Duodenal mucosa (tissue), 2 donors: ENCODE results near the gene BEND3.
"Not testable (repeated sequence)": the region's sequence is repeated elsewhere in the genome, so short reads cannot be mapped to it uniquely, and the experiment has no call there.

Experiments
- H3K27ac ChIP-seq: one replicate; pipeline ENCODE4 v1.7.0; 2013; ENCODE audit warnings: low read depth, low read length
- H3K27me3 ChIP-seq, 2 donors: one replicate each; pipeline ENCODE4 v1.7.0; 2013; ENCODE audit warnings: low read length in 2 of 2, control low read depth in 1 of 2; ENCODE audit not compliant: insufficient read depth in 2 of 2, control insufficient read depth in 1 of 2
- H3K36me3 ChIP-seq, 2 donors: one replicate each; pipeline ENCODE4 v1.7.0; 2013; ENCODE audit warnings: low read length in 2 of 2, control low read depth in 1 of 2; ENCODE audit not compliant: insufficient read depth in 2 of 2, control insufficient read depth in 1 of 2
- H3K4me1 ChIP-seq, 2 donors: one replicate each; pipeline ENCODE4 v1.7.0; 2013; ENCODE audit warnings: low read length in 2 of 2, control low read depth in 1 of 2; ENCODE audit not compliant: insufficient read depth in 2 of 2, control insufficient read depth in 1 of 2
- H3K4me3 ChIP-seq, 2 donors: one replicate each; pipeline ENCODE4 v1.7.0; 2013; ENCODE audit warnings: low read length in 2 of 2, low read depth in 1 of 2
- H3K9ac ChIP-seq, 2 donors: one replicate each; pipeline ENCODE4 v1.7.0; 2013; ENCODE audit warnings: low read length in 2 of 2, low read depth in 1 of 2
- H3K9me3 ChIP-seq, 2 donors: one replicate each; pipeline ENCODE4 v1.7.0; 2013; ENCODE audit warnings: low read length in 2 of 2, control low read depth in 1 of 2; ENCODE audit not compliant: control insufficient read depth in 1 of 2

BEND3 gene

GRCh38 chr6:107084459-107084858 lies 30.9 kb downstream of the BEND3 start:
- H3K9me3 ChIP-seq, H3K4me3 ChIP-seq, H3K36me3 ChIP-seq, H3K27me3 ChIP-seq, H3K27ac ChIP-seq, H3K9ac ChIP-seq, H3K4me1 ChIP-seq: not testable (repeated sequence)

DNA sequence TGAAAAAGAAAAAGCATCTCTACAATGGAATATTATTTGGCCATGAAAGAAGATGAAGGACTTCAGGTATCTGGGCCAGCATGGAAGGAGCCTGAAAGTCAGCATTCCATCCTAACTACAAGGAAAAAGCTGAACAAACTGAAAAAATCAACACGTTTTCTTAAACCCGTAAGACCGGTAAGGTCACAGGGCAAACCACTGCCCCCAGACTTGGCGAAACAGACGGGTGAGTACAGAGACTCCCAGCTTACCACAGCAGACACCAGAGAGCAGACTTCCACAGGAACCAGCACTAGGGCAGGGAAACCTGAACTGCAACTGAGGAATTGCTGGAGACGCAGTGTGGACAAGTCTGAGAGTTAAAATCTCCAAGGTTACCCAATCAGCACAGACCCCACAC lies 31.4 kb downstream of the BEND3 start:
- no peaks in the 10 kb centered on the region for H3K27me3 ChIP-seq
- no peak overlapping the region for H3K9ac ChIP-seq
- no peak overlapping the region for H3K4me3 ChIP-seq
- peaks cover 0 to 3% of the 10 kb centered on the region in 2 donors for H3K9me3 ChIP-seq
- peaks cover 0 to 5% of the 10 kb centered on the region in 2 donors for H3K36me3 ChIP-seq
- no peaks in the 10 kb centered on the region for H3K4me1 ChIP-seq
- H3K27ac ChIP-seq = no peak overlapping the region

DNA sequence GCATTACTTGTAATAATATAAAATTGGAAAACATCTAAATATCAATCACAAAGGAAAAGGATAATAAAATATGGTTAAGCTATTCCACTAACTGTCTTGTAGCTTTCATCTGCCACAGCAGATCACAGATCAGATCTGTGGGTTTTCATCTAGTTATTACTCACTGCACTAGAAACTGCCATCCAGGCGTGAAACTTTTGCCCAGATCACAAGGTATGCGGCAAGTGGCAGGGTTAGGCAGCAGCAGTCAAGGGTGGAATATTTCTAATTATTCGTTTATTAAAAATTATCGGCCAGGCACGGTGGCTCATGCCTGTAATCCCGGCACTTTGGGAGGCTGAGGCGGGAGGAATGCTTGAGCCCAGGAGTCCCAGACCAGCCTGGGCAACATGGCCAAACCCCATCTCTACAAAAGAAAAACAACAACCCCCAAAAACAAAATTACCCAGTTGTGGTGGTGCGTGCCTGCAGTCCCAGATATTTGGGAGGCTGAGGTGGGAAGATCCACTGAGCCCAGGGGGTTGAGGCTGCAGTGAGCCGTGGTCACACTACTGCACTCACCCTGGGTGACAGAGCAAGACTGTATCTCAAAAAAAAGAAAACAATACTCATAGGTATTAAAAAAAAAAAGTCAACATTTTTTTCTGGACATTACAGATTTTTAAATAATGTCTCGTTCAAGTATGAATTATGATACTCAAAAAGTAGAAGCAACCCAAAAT lies 32.1 kb downstream of the BEND3 start:
- peaks cover 0 to 3% of the 10 kb centered on the region in 2 donors for H3K9me3 ChIP-seq
- H3K27me3 ChIP-seq = no peaks in the 10 kb centered on the region
- no peak overlapping the region for H3K9ac ChIP-seq
- H3K4me1 ChIP-seq = no peaks in the 10 kb centered on the region
- H3K36me3 ChIP-seq = peaks cover 0 to 5% of the 10 kb centered on the region in 2 donors
- H3K4me3 ChIP-seq = no peak overlapping the region
- no peak overlapping the region for H3K27ac ChIP-seq

- H3K4me3 ChIP-seq = no peak overlapping the region
These were observed 33.3 kb downstream of the BEND3 start for GRCh38 chr6:107082045-107082444.

DNA sequence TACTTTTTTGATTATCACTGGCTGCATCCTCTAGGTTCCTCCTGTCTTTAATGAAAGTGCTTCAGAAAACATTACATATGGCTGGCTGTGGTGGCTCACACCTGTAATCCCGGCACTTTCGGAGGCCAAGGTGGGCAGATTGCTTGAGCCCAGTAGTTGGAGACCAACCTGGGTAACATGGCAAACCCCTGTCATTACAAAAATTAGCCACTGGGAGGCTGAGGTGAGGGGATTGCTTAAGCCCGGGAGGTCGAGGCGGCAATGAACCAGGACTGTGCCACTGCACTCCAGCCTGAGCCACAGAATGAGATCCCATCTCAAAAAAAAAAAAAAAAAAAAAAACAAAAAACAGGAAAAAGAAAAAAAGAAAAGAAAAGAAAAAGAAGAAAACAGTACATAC lies 35.3 kb downstream of the BEND3 start:
- no peaks in the 10 kb centered on the region for H3K27me3 ChIP-seq
- H3K36me3 ChIP-seq = peaks cover 0 to 5% of the 10 kb centered on the region in 2 donors
- no peak overlapping the region for H3K27ac ChIP-seq
- H3K9me3 ChIP-seq = peaks cover 0 to 3% of the 10 kb centered on the region in 2 donors
- H3K9ac ChIP-seq = no peak overlapping the region
- H3K4me3 ChIP-seq = no peak overlapping the region
- H3K4me1 ChIP-seq = no peaks in the 10 kb centered on the region

More at GRCh38 chr6:107082045-107082444, 33.3 kb downstream of the BEND3 start:
- Histone ChIP-seq H3K9me3 (peaks cover 0 to 3% of the 10 kb centered on the region in 2 donors), H3K36me3 (peaks cover 0 to 5% of the 10 kb centered on the region in 2 donors), H3K27me3 (no peaks in the 10 kb centered on the region), H3K4me1 (no peaks in the 10 kb centered on the region), H3K27ac (no peak overlapping the region), H3K9ac (no peak overlapping the region)

- no peaks in the 10 kb centered on the region for H3K4me1 ChIP-seq
- peaks cover 0 to 2% of the 10 kb centered on the region in 2 donors for H3K36me3 ChIP-seq
- peaks cover 0 to under 1% of the 10 kb centered on the region in 2 donors for H3K9me3 ChIP-seq
- no peak overlapping the region for H3K27ac ChIP-seq
- H3K4me3 ChIP-seq = no peak overlapping the region
- no peak overlapping the region for H3K9ac ChIP-seq
- no peaks in the 10 kb centered on the region for H3K27me3 ChIP-seq
These were observed 35.9 kb downstream of the BEND3 start for GRCh38 chr6:107079429-107079828.

DNA sequence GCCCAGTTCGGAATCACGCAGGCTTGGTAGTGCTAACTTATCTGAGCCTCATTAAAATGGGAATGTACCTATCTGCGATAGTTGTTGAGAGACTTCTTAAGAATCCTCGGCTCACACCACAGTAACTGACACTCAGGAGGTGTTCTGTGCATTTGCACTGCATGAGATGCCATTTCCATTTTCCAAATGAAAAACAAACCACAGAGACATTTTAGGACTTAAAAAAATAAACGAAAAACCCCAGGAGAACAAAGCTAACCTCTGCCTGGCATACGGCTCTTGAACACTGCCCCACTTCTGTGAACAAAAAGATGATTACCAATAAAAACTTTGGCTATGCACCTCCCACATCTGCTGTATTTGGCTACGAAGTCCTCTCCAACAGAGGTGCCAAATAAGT lies 37.6 kb downstream of the BEND3 start:
- H3K27ac ChIP-seq = no peak overlapping the region

GRCh38 chr6:107075951-107076381 lies 39.3 kb downstream of the BEND3 start:
- Histone ChIP-seq H3K36me3 (no peaks in the 10 kb centered on the region), H3K9ac (no peak overlapping the region), H3K27ac (no peak overlapping the region), H3K4me3 (no peak overlapping the region), H3K9me3 (no peaks in the 10 kb centered on the region), H3K27me3 (no peaks in the 10 kb centered on the region), H3K4me1 (no peaks in the 10 kb centered on the region)

More for the DNA sequence above, 37.6 kb downstream of the BEND3 start:
- no peaks in the 10 kb centered on the region for H3K36me3 ChIP-seq
- no peaks in the 10 kb centered on the region for H3K9me3 ChIP-seq
- no peaks in the 10 kb centered on the region for H3K27me3 ChIP-seq
- no peak overlapping the region for H3K4me3 ChIP-seq
- no peak overlapping the region for H3K9ac ChIP-seq
- H3K4me1 ChIP-seq = no peaks in the 10 kb centered on the region

DNA sequence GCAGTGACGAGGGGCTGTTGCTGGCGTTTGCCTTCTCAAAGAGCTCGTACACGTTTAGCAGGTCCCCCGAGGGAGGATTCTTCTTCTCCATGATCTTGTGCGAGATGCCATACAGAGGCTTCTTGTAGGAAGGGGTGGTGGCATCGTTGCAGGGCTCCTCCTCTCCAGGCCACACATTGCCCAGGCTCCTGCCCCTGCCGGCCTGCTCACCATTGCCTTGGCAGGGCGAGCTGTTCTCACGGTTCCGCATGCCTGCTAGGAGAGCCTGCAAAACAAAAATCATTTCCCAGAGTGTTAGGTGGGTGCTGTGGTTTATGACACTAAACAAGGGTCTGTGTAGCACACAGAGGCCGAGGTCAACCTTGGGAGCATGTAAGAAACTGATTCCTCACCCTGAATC lies 44.6 kb downstream of the BEND3 start:
- H3K9ac ChIP-seq = no peak overlapping the region
- H3K4me1 ChIP-seq = no peaks in the 10 kb centered on the region
- H3K27me3 ChIP-seq = no peaks in the 10 kb centered on the region
- H3K27ac ChIP-seq = no peak overlapping the region
- peaks cover 0 to 14% of the 10 kb centered on the region in 2 donors for H3K36me3 ChIP-seq
- H3K4me3 ChIP-seq = no peak overlapping the region
- no peaks in the 10 kb centered on the region for H3K9me3 ChIP-seq

GRCh38 chr6:107069631-107070548 lies 45.4 kb downstream of the BEND3 start:
- Histone ChIP-seq H3K27ac (no peak overlapping the region), H3K36me3 (peaks cover 0 to 14% of the 10 kb centered on the region in 2 donors), H3K4me1 (peaks cover 5 to 7% of the 10 kb centered on the region in 2 donors), H3K27me3 (no peaks in the 10 kb centered on the region), H3K9ac (no peak overlapping the region), H3K4me3 (no peak overlapping the region), H3K9me3 (no peaks in the 10 kb centered on the region)
